ENCODE measurements around the gene HS1BP3.

The HS1BP3 gene

GRCh38 chr2:20675701-20676352 lies 24.9 kb upstream of the HS1BP3 start:
- no peak for DNase-seq (ENCODE audit: low read depth in 2 of 2)

- no peak for DNase-seq (ENCODE audit: low read depth in 2 of 2)
These were observed 24.2 kb upstream of the HS1BP3 start for GRCh38 chr2:20674974-20675679.

DNA sequence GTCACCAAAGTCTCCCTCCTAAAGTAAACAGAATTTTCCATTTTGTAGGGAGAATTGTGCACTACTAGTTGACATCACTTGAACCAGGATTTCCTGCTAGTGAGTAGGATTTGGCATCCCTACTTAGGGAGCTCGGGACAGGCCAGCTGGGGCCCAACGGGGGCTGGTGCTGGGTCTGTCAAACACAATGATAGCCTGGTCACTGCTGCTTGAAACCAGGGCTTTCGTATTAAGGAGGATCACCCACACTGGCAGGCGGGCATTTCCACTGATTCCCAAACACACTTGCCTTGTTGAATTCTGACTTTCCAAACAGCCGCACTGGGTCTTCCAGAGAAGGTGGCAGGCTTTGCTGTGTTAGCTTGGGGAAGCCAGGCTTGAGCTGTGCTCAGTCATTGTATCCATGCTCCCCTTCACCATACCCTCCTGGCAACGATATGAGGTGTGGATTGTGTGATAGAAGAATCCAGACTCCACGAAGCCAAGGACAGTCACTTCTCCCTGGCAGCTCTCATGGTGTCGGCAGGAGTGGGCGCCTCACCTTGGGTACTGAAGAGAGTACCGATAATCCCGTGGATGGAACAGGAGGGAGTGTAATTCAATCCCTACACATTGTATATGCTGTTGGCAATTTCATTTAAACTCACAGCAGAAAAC lies 23.5 kb upstream of the HS1BP3 start:
- no peak for DNase-seq (ENCODE audit: low read depth in 2 of 2)

GRCh38 chr2:20673686-20674308 lies 22.9 kb upstream of the HS1BP3 start:
- no peak for DNase-seq (ENCODE audit: low read depth in 2 of 2)

- no peak for DNase-seq (ENCODE audit: low read depth in 2 of 2)
These were observed 21.5 kb upstream of the HS1BP3 start for GRCh38 chr2:20672201-20672951.

GRCh38 chr2:20671736-20672080 lies 20.8 kb upstream of the HS1BP3 start:
- no peak for DNase-seq (ENCODE audit: low read depth in 2 of 2)

DNA sequence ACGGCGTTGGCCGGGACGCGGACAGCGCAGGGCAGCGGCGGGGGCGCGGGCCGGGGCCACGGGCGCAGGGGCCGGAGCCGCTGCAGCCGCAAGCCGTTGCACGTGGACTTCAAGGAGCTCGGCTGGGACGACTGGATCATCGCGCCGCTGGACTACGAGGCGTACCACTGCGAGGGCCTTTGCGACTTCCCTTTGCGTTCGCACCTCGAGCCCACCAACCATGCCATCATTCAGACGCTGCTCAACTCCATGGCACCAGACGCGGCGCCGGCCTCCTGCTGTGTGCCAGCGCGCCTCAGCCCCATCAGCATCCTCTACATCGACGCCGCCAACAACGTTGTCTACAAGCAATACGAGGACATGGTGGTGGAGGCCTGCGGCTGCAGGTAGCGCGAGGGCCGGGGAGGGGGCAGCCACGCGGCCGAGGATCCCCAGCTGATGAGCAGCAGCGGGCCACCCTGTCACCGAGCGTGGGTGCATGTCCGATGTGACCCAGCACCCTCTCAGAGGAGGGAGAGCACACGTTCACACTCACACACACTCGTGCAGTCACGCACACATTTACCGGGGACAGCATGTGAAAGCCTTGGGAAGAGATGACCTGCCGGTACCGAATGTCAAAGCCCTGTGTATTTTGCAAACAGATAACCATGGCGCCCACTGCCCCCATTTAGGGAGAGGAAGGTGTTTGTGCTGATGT lies 20.3 kb upstream of the HS1BP3 start:
- DNase-seq (ENCODE audit: low read depth in 2 of 2): no peak

GRCh38 chr2:20670315-20671035 lies 19.6 kb upstream of the HS1BP3 start:
- no peak for DNase-seq (ENCODE audit: low read depth in 2 of 2)

- DNase-seq (ENCODE audit: low read depth in 2 of 2): no peak
These were observed 18.8 kb upstream of the HS1BP3 start for GRCh38 chr2:20669562-20670314.

DNA sequence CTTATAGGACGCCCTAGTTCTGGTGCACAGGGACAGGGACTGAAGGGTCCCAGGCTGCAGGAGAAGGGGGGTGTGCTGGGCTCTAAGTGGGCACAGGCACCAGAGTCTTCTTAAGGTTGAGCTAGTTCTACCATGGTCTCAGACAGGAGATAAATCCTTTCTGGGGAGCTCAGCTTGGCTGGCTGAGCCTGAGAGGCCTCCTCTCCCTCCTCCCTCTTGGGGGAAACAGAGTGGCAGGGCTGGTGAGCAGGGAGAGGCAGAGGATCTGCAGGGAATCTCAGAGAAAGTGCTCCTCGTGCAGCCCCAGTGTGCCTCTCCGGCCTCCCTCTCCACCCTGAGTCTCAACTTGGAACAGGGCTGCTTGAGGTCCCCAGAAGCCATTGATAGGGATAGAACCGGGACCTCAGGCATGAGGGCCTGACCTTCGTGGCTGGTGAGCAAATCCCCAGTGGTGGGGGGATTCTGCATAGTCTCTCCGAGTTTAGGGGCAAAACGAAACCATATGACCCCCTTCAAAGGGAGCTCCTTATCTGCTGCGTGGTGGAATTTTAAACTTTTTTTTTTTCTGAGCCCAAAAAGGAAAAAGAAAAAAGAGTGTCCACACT lies 18.1 kb upstream of the HS1BP3 start:
- DNase-seq (ENCODE audit: low read depth in 2 of 2): no peak

DNA sequence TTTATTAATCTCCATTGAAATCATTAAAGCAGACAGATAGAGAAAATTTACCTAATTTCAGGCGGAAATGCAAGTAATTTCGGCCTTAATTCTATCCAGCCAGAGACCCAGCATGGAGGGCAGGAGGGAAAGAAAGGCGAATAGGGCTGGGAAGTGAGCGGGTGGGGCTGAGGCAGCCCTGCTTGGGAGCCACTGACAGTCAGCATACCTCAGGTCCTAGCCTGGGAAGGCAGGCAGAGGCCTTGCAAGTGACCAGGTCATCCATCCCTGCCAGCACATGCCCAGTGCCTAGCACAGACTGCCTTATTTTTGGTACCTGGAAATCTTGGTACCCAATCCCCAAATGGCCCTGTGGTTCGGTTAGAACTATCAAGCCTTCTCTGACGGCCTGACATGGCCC lies 17.6 kb upstream of the HS1BP3 start:
- no peak for DNase-seq (ENCODE audit: low read depth in 2 of 2)

GRCh38 chr2:20667531-20668401 lies 16.9 kb upstream of the HS1BP3 start:
- no peak for DNase-seq (ENCODE audit: low read depth in 2 of 2)

DNA sequence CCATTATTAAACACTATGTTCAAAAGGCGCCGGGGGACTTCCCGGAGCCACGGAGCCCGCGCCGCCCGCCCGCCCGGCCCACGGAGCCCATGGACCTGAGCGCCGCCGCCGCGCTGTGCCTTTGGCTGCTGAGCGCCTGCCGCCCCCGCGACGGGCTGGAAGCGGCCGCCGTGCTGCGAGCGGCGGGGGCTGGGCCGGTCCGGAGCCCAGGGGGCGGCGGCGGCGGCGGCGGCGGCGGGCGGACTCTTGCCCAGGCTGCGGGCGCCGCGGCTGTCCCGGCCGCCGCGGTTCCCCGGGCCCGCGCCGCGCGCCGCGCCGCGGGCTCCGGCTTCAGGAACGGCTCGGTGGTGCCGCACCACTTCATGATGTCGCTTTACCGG lies 16.2 kb upstream of the HS1BP3 start:
- no peak for DNase-seq (ENCODE audit: low read depth in 2 of 2)

DNA sequence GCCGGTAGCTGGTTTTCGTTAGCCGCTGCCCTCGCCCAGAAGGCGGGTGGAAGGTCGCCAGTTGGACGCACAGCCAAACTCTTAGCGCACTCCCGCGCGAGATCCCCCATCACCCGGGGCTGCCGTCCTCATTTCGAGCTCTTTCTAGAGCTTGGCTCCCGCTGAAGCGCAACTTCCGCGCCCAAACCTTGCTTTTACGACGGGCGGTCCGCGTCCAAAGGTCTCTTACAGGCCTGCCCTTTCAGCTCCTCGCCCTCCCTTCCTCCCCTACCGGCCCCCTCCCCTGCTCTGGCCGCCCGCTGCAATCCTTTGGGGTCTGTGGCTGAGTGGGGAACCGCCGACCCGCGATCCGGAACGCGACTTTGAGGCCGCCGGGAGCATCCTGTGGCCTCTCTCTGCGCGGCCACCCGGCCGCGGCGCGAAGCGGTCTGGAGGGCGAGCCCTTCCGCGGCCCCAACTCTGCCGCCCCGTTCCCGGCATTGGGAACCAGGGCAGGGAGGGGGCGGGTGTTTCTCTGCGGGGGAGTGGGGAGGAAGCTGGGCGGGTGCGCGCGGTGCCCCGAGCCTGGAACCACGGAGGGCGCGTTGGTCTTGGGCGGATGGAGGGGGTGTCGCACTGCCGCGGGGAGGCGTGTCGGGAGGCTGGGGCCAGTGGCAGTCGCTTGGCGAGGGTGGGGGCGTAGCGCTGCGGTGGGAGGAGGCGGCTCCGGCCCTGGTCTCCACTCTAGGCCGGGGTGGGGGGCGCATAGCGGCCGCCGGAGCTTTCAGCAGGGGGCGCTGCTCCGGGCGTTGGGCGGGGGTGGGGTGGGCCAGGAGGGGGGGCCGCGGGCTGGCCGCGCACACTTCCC lies 15.6 kb upstream of the HS1BP3 start, which contains the start of gene GDF7:
Gene GDF7, plus strand, starts transcription at position 841 of the 847 bp plus-strand sequence. CDS start 96 bp downstream, outside the sequence.
- no peak for DNase-seq (ENCODE audit: low read depth in 2 of 2)

DNA sequence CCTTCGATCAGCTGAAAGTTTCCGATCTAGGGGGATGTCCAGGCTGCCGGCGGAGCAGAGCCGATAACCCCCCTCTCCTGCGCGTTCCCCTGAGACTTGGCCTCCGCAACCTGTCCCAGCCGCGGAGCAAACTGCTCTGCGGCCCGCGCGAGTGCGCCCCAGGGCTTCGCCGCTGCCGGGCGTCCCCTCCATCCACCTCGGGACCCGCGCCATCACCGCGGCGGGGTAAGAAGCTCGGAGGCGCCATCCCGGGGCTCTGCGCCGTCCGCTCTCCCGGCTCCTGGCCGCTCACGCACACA lies 15.1 kb upstream of the HS1BP3 start:
- DNase-seq (ENCODE audit: low read depth in 2 of 2): no peak

GRCh38 chr2:20665243-20666004 lies 14.5 kb upstream of the HS1BP3 start:
- no peak for DNase-seq (ENCODE audit: low read depth in 2 of 2)

Data from stimulated activated CD4-positive, alpha-beta T cell treated with anti-CD3 and anti-CD28 coated beads, Interleukin-1b, Interleukin-23, amount 100 ng/mL, for 1 hour (primary cell).